Stimulated activated CD8-positive, alpha-beta memory T cell treated with anti-CD3 and anti-CD28 coated beads, Interleukin-12 subunit alpha, Interleukin-12 subunit beta, amount 100 ng/mL, for 4 hours (primary cell): ENCODE results near the gene KAT2B.
A peak's percentile ranks its signal among the peaks of the same experiment; 100 is the strongest.
"Not testable (repeated sequence)": the region's sequence is repeated elsewhere in the genome, so short reads cannot be mapped to it uniquely, and the experiment has no call there.

Source experiments
- DNase-seq: peaks from one replicate; pipeline ENCODE4 v3.0.0-alpha.2; 2020; ENCODE audit warnings: low read depth

KAT2B gene

GRCh38 chr3:20039765-20040547 is at the start of gene KAT2B:
KAT2B (plus strand) TSS chr3:20040446; CDS start chr3:20040478, 32 bp downstream.
- DNase-seq = peak; percentile 75

- no peak for DNase-seq
These were observed 45.5 kb upstream of the KAT2B start for GRCh38 chr3:19994796-19995195.

GRCh38 chr3:19997502-19997901 is 42.7 kb upstream of the KAT2B start:
- DNase-seq = no peak

GRCh38 chr3:20001932-20002331 is 38.3 kb upstream of the KAT2B start:
- no peak for DNase-seq

- no peak for DNase-seq
These were observed 32.3 kb upstream of the KAT2B start for GRCh38 chr3:20007960-20008359.

- no peak for DNase-seq
These were observed 31.6 kb upstream of the KAT2B start for GRCh38 chr3:20008646-20009045.

GRCh38 chr3:20012164-20012563 is 28.1 kb upstream of the KAT2B start, which contains the start of gene PP2D1:
PP2D1 (minus strand) TSS chr3:20012264; CDS start chr3:20012072, 192 bp downstream.
- DNase-seq = no peak

GRCh38 chr3:20013396-20013795 is 26.9 kb upstream of the KAT2B start:
- no peak for DNase-seq

- DNase-seq = no peak
These were observed 24.7 kb upstream of the KAT2B start for GRCh38 chr3:20015525-20015924.

GRCh38 chr3:20016076-20016475 is 24.2 kb upstream of the KAT2B start:
- not testable (repeated sequence) for DNase-seq

- no peak for DNase-seq
These were observed 17.2 kb upstream of the KAT2B start for GRCh38 chr3:20022954-20023622.

GRCh38 chr3:20023623-20024405 is 16.4 kb upstream of the KAT2B start:
- DNase-seq = no peak

GRCh38 chr3:20027136-20027535 is 13.1 kb upstream of the KAT2B start:
- DNase-seq = no peak

- no peak for DNase-seq
These were observed 11.3 kb upstream of the KAT2B start for GRCh38 chr3:20028905-20029331.

GRCh38 chr3:20031939-20032338 is 8.3 kb upstream of the KAT2B start:
- not testable (repeated sequence) for DNase-seq

GRCh38 chr3:20035019-20035418 is 5.2 kb upstream of the KAT2B start:
- no peak for DNase-seq

GRCh38 chr3:20037255-20037996 is 2.8 kb upstream of the KAT2B start:
- no peak for DNase-seq

- no peak for DNase-seq
These were observed 1.4 kb upstream of the KAT2B start for GRCh38 chr3:20038699-20039465.

- no peak for DNase-seq
These were observed 831 bp upstream of the KAT2B start for GRCh38 chr3:20039466-20039764.

- DNase-seq = peak; percentile 44
These were observed 426 bp downstream of the KAT2B start for GRCh38 chr3:20040548-20041196.
